Activated naive CD4-positive, alpha-beta T cell treated with Interleukin-2 at 50 U/mL for 16 hours (primary cell): Measurements from ENCODE around the gene IRF5.
"Not testable (repeated sequence)": the region's sequence is repeated elsewhere in the genome, so short reads cannot be mapped to it uniquely, and the experiment has no call there.

Experiments
- DNase-seq: peaks from one replicate; pipeline ENCODE4 v3.0.0-alpha.2; 2020

Gene IRF5

GRCh38 chr7:128974241-128974934 lies 36.7 kb downstream of the IRF5 start:
- no peak for DNase-seq

GRCh38 chr7:128982105-128982504 lies 44.4 kb downstream of the IRF5 start:
- no peak for DNase-seq

- no peak for DNase-seq
Observed at GRCh38 chr7:128985660-128986059, 47.9 kb downstream of the IRF5 start.

- no peak for DNase-seq
Observed at GRCh38 chr7:128986609-128987008, 48.9 kb downstream of the IRF5 start.

- no peak for DNase-seq
Observed at GRCh38 chr7:128988372-128988771, 50.6 kb downstream of the IRF5 start.

- DNase-seq, result no peak
Observed at GRCh38 chr7:128989961-128990360, 52.2 kb downstream of the IRF5 start.

GRCh38 chr7:128993419-128993818 lies 55.7 kb downstream of the IRF5 start:
- DNase-seq, result no peak

GRCh38 chr7:128994560-128994959 lies 56.8 kb downstream of the IRF5 start:
- DNase-seq, result not testable (repeated sequence)

GRCh38 chr7:128997181-128997580 lies 59.5 kb downstream of the IRF5 start:
- DNase-seq, result no peak
